Renal cortex interstitium (tissue), 11 donors: ENCODE measurements around the gene SPEM1. TPM values are rescaled to one million over a fixed set of nuclear protein-coding genes. Genes with fewer than 3 reads are reported as not detected.

Source experiments
- DNase-seq, 11 donors: peaks; one replicate each; pipeline ENCODE4 v3.0.0-alpha.2; 2013; ENCODE audit warnings: low read depth in 9 of 11, low spot score in 4 of 11; ENCODE audit errors: extremely low read depth in 1 of 11
- polyA plus RNA-seq, 3 donors: library from polyadenylated mRNA; unstranded; fragments of 120-200 nt; gene quantifications; one replicate each; pipeline ENCODE4 v1.2.1, GENCODE V29; 2013; ENCODE audit not compliant: insufficient read length in 3 of 3

The SPEM1 gene
- polyA plus RNA-seq, 3 donors, result 0.10 to 0.22 TPM; not detected in 1

DNA sequence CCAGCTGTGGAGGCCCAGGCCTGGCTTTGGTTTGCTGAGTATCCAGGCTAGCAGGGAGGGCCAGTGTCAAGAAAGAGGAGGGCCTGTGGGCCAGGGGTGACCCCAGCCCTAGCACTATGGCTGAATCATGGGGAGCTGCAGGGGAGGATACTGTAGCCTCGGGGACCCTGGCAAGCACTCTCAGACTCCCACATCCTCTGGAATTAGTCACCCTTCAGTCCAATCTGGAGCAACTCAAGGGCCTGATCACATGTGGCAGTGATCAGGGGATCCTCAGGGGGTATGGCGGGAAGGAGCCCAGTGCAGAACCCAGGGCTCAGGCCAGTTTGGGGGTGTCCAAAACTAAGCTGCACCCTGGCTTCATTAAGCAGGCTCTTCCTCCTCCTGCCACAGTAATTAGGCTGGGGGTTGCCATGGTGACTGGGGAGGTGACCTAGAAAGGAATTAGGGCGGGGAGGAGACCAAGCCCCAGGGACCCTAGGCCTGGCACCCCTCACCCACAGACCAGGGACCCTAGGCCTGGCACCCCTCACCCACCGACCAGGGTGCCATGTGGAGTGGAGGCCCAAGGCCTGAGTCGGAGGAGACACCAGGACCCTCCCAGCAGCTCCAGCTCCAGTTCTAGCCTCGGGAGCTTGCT, 6.7 kb upstream of the SPEM1 start:
- no peak for DNase-seq

- no peak for DNase-seq
These were observed 5.3 kb upstream of the SPEM1 start for GRCh38 chr17:7414837-7415236.

- DNase-seq, result no peak
These were observed 4.3 kb upstream of the SPEM1 start for GRCh38 chr17:7415784-7416183.

DNA sequence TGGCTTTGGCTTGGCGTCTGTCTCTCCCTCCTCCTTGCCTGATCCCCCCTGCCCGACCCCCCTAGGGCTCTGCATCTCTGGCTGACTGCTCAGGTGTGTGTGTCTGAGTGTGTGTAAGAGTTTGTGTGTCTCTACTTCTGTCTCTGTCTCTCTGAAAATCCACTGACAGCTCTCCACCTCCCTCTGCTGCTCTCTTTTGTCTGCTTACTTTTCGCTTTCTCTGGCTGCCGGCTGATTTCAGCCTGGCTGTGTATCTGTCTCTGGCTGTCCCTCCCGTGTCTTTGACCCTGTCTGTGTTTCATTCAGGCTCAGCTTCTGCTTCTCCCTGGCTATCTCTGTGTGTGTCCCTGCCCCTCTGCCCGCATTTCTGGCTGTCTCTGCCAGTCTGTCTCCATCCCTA, 3.8 kb upstream of the SPEM1 start:
- no peak for DNase-seq

DNA sequence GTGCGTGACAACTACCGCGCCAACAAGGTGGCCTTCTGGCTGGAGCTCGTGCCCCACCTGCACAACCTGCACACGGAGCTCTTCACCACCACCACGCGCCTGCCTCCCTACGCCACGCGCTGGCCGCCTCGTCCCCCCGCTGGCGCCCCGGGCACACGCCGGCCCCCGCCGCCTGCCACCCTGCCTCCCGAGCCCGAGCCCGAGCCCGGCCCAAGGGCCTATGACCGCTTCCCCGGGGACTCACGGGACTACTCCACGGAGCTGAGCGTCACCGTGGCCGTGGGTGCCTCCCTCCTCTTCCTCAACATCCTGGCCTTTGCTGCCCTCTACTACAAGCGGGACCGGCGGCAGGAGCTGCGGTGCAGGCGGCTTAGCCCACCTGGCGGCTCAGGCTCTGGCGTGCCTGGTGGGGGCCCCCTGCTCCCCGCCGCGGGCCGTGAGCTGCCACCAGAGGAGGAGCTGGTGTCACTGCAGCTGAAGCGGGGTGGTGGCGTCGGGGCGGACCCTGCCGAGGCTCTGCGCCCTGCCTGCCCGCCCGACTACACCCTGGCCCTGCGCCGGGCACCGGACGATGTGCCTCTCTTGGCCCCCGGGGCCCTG, 3.0 kb upstream of the SPEM1 start:
- no peak for DNase-seq

DNA sequence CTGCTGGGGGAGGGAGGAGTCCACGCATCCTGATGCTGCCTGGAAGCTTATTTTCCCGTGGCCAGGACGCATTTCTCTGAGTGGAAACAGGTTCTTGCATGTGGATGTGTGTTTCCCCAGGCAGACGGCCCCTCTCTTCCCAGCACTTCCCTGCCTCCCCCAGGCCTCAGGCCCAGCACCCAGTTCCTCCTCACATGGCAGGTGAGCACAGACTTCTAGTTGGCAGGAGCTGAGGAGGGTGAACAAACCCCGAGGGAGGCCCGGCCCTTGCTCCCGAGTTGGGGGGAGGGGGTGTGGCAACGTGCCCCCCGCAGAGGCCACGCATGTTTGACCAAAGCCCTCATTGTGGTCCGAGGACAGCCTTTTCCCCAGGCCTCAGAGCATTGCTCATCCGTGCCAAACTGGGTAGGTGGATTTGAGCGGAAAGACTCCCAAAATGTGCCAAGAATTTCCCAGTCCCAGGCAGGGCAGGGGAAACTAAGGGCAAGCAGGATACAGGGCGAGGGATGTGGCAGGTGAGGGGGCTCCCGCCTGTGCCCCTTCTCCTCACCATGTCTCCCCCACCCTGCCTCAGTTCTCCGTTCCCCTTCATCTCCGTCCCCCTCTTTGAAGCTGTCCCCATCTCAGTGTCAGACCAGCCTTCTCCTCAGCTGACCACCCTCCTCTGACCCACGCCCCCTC, 1.5 kb upstream of the SPEM1 start:
- no peak for DNase-seq

- no peak for DNase-seq
These were observed 1.1 kb downstream of the SPEM1 start for GRCh38 chr17:7421186-7421585.

DNA sequence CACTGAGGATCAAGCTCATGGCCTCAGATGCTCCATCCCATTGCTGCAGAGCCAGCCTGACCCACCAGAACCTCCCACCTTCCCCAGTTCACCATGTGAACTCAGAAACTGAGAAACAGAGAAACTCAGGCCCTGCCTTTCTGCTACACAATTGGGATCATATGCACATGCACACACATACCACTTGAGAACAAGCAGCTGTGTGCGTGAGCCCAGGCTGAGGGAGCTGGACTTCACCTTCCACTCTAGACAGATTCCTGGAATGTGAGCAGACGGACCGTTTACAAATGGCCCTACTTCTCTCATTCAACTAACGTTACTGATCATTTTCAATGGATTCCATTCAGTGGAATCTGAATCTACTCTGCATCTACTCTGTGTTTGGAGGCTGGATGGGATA, 3.6 kb downstream of the SPEM1 start:
- no peak for DNase-seq

DNA sequence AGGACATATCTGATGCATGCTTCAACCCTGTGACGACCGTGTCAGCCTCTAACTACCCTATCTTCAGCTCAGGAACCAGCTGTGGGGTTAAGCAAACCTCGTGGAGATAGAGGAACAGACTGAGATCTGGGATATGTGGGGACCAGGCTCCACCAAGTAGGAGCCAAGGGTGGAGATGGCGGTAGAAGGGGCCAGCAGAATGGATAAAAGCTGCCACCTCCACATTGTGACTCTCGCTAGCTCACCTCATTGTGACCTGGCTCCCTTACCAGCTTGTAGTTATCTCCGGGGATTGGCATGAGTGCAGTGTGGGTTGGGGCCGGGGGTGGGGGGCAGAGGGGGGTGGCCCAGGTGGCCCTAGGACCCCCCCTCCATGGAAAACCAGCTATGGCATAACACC, 5.2 kb downstream of the SPEM1 start, which contains the start of gene SPEM2:
Gene SPEM2 (plus strand): TSS at position 301 of the 400 bp plus-strand sequence. CDS start 73 bp downstream, at position 374.
- DNase-seq, result no peak

DNA sequence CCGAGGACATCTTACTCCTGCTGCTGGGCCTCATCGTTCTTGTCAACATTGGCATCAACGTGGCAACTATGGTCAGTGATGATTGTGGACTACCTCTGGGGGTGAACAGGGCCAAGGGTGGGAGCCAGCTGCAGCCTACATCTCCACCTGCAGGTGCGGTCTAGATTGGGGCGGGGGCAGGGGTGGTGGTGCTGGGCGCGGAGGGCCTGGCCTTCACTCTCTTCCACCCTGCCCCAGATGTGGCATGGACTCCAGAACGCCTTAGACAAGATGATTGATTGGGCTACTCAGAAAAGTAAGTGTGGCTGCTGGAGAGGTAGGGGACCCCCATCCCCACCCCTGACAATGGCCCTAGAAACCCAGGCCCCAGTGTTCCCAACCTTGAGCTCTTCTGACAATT, 5.6 kb downstream of the SPEM1 start:
- no peak for DNase-seq

- DNase-seq, result no peak
These were observed 6.2 kb downstream of the SPEM1 start for GRCh38 chr17:7426203-7426863.

GRCh38 chr17:7426896-7427489, 6.9 kb downstream of the SPEM1 start:
- no peak for DNase-seq

DNA sequence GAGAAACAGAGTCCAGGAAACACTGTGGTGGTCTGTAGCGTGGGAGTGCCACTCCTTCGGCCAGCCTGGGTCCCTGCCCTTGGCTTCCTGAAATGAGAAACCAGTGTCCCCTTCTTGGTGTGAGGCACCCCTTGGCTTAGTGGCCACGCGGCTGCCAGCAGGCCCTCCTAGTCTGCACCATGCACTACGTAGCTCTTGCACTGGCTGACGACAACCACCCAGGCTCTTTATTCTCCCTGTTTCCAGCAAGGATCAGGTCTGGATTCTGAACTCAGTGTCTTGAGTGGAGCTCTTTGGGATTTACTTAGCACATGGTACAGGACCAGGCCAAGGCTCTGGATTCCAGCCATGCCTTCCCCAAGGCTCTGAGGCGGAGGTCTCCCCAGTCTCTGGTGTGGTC, 7.4 kb downstream of the SPEM1 start:
- DNase-seq, result no peak

DNA sequence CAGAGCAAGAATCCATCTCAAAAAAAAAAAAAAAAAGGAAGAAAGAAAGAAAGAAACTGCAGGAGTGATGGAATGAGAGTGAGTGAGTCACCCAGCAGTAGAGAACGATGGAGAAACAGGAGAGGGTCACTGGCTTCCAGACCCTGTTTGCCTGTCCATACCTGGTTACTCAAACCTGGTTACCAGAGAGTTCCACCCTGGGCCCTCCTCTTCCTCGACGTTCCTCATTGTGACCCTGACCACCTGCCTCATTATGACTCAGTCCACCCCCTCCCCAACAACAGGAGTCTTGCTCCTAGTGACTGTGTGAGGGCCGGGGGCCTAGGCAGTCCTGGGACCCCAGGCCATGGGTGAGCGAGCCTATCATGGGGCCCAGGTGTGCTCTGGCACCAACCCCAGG, 8.4 kb downstream of the SPEM1 start, which contains the start of gene SPEM3:
Gene SPEM3 (plus strand): TSS at position 301 of the 400 bp plus-strand sequence. CDS start 46 bp downstream, at position 347.
- no peak for DNase-seq

- no peak for DNase-seq
These were observed 9.6 kb downstream of the SPEM1 start for GRCh38 chr17:7429722-7430121.

GRCh38 chr17:7431231-7431630, 11.1 kb downstream of the SPEM1 start:
- no peak for DNase-seq

GRCh38 chr17:7432296-7432695, 12.2 kb downstream of the SPEM1 start:
- DNase-seq, result no peak

DNA sequence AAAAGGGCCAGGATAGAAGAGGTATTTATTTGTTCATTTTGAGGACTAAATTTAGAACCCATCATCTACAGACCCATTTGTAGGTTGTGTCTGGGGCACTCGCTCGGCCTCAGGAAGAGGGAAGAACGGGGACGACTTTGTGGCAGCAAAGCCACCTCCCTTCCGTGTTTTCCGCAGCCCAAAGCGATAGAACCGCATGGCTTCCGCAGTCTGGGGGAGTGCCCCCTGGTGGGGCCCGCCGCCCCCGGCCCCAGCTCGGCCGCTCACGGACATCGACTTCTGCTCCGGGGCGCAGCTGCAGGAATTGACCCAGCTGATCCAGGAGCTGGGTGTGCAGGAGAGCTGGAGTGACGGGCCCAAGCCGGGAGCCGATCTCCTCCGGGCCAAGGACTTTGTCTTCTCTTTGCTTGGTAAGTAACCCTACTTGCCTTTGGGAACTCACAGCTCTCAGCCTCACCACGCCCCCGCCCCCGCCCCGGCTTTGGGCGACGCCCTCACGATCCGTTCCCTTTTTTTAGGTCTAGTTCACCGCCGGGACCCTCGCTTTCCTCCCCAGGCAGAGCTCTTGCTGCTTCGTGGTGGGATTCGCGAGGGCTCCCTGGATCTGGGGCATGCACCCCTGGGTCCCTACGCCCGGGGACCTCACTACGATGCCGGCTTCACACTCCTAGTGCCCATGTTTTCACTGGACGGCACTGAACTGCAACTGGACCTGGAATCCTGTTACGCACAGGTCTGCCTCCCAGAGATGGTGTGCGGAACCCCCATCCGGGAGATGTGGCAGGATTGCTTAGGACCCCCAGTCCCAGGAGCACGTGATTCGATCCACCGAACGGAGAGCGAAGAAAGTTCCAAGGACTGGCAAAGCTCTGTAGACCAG, 15.8 kb downstream of the SPEM1 start:
- DNase-seq, result no peak
